Keratinocyte (primary cell): Measurements from ENCODE around the gene LGI4. TPM values are rescaled to one million over a fixed set of nuclear protein-coding genes. Genes with fewer than 3 reads are reported as not detected.

Experiments used
- DNase-seq: peaks from one replicate; pipeline ENCODE4 v3.0.0-alpha.2; 2011; ENCODE audit warnings: low read depth, missing footprints, low spot score
- FAIRE-seq: peaks from 2 replicates; lab custom pipeline; 2011; peaks lifted over from hg19 to GRCh38; lab: Jason Lieb, UNC
- H2AFZ ChIP-seq: 2 replicates; pipeline ENCODE4 v1.6.0; 2012; ENCODE audit warnings: low read length, control low read depth, inconsistent platforms; ENCODE audit not compliant: control insufficient read depth
- H3K27ac ChIP-seq: 2 replicates; pipeline ENCODE4 v1.5.1; 2011; ENCODE audit warnings: low read length; ENCODE audit not compliant: control insufficient read depth, insufficient read depth
- H3K27me3 ChIP-seq: 3 replicates; pipeline ENCODE4 v1.6.0; 2011; ENCODE audit warnings: low read length; ENCODE audit not compliant: control insufficient read depth, insufficient read depth; ENCODE audit errors: extremely low read depth
- H3K36me3 ChIP-seq, 2 experiments: 2 replicates in 1 of 2; 3 replicates in 1 of 2; pipeline ENCODE4 v1.5.1; 2011; ENCODE audit warnings: low read length in 2 of 2, mild to moderate bottlenecking in 1 of 2; ENCODE audit not compliant: control insufficient read depth in 2 of 2, insufficient read depth in 2 of 2; ENCODE audit errors: extremely low read depth in 1 of 2
- H3K4me1 ChIP-seq: 3 replicates; pipeline ENCODE4 v1.5.1; 2011; ENCODE audit warnings: low read length; ENCODE audit not compliant: control insufficient read depth, insufficient read depth; ENCODE audit errors: extremely low read depth
- H3K4me2 ChIP-seq: 3 replicates; pipeline ENCODE4 v1.6.0; 2011; ENCODE audit warnings: low read depth, low read length; ENCODE audit not compliant: control insufficient read depth, insufficient read depth; ENCODE audit errors: extremely low read depth
- H3K4me3 ChIP-seq, 3 experiments: fragments of 200-600 bp in 1 of 3; sonication (generic) in 1 of 3; 2 replicates in 2 of 3; 3 replicates in 1 of 3; pipeline ENCODE4 v1.5.1; 2011 to 2016; ENCODE audit warnings: low read length in 3 of 3, mild to moderate bottlenecking in 3 of 3, control low read depth in 2 of 3, inconsistent platforms in 1 of 3, low read depth in 1 of 3, mixed read lengths in 1 of 3, mixed run types in 1 of 3, moderate library complexity in 1 of 3; ENCODE audit not compliant: control insufficient read depth in 2 of 3, insufficient read depth in 2 of 3; ENCODE audit errors: extremely low read depth in 1 of 3
- H3K79me2 ChIP-seq: 2 replicates; pipeline ENCODE4 v1.6.0; 2012; ENCODE audit warnings: low read length; ENCODE audit not compliant: control insufficient read depth, insufficient read depth
- H3K9ac ChIP-seq: 3 replicates; pipeline ENCODE4 v1.6.0; 2011; ENCODE audit warnings: low read length; ENCODE audit not compliant: control insufficient read depth, insufficient read depth; ENCODE audit errors: extremely low read depth
- H3K9me1 ChIP-seq: 3 replicates; pipeline ENCODE4 v1.6.0; 2011; ENCODE audit warnings: low read length; ENCODE audit not compliant: control insufficient read depth, insufficient read depth; ENCODE audit errors: extremely low read depth
- H3K9me3 ChIP-seq: 2 replicates; pipeline ENCODE4 v1.5.1; 2012; ENCODE audit warnings: low read depth, low read length; ENCODE audit not compliant: control insufficient read depth
- H4K20me1 ChIP-seq: 3 replicates; pipeline ENCODE4 v1.6.0; 2011; ENCODE audit warnings: low read length; ENCODE audit not compliant: control insufficient read depth, insufficient read depth; ENCODE audit errors: extremely low read depth
- EZH2 ChIP-seq: IDR thresholded peaks from one replicate; pipeline ENCODE4 v1.6.1; 2012; ENCODE audit warnings: inconsistent platforms, mild to moderate bottlenecking, low read length, moderate library complexity
- dilution Hi-C: fragments of 300-500 bp; cut with MboI; formaldehyde crosslinking; loops from one replicate; pipeline ENCODE4 v1.7.0; 2020; ENCODE audit warnings: low sequenced_read_pairs; ENCODE audit not compliant: extremely low pct_ligation_motif_present
- polyA plus RNA-seq, 5 experiments: library from polyadenylated mRNA; depleted of rRNA in 3 of 5; stranded (reverse) in 3 of 5; stranded (forward) in 1 of 5; unstranded in 1 of 5; fragments of >200 nt; gene quantifications; 1 replicate in 1 of 5; 2 replicates in 3 of 5; 3 replicates in 1 of 5; pipeline versions ENCODE4 v1.2.1 to v1.2.3, GENCODE V29; 2011 to 2012; ENCODE audit warnings: missing spikeins in 2 of 5, low read depth in 1 of 5, low replicate concordance in 1 of 5
- TF ChIP-seq, protein P1 (sequence below), 3 experiments: IDR thresholded peaks in 1 of 3; conservative IDR thresholded peaks in 1 of 3; optimal IDR thresholded peaks in 1 of 3; 2 replicates in 2 of 3; 3 replicates in 1 of 3; pipeline versions ENCODE3 to v1.5.1; 2011; ENCODE audit warnings: low read length in 3 of 3, mild to moderate bottlenecking in 3 of 3, moderate library complexity in 2 of 3, control low read depth in 1 of 3, inconsistent platforms in 1 of 3; ENCODE audit not compliant: insufficient read depth in 2 of 3; ENCODE audit errors: extremely low read depth in 1 of 3

The LGI4 gene
- polyA plus RNA-seq, 1 donor (not counting 4 experiments of a cell fraction or from before 2014, with no cell fraction given): 0.01 TPM

GRCh38 chr19:35109395-35110112 is 25.3 kb downstream of the LGI4 start:
- Histone ChIP-seq H3K4me3 (peak overlapping the region in 2 of 3 experiments; percentile 18 to 19), H3K4me2 (peak overlapping the region; percentile 69), H3K36me3 (no peaks in the 10 kb centered on the region), H3K27ac (peak overlapping the region; percentile 63), H3K79me2 (no peaks in the 10 kb centered on the region), H3K9ac (peak overlapping the region; percentile 47), H3K4me1 (peaks cover 40% of the 10 kb centered on the region), H3K27me3 (no peaks in the 10 kb centered on the region), H3K9me1 (no peaks in the 10 kb centered on the region), H4K20me1 (no peaks in the 10 kb centered on the region), H3K9me3 (no peaks in the 10 kb centered on the region), H2AFZ (peak overlapping the region; percentile 74)
- FAIRE-seq (peak; percentile 86), DNase-seq (no peak)
- dilution Hi-C loops: no loop called here
- no peak for TF ChIP-seq EZH2
- TF ChIP-seq, protein P1, sequence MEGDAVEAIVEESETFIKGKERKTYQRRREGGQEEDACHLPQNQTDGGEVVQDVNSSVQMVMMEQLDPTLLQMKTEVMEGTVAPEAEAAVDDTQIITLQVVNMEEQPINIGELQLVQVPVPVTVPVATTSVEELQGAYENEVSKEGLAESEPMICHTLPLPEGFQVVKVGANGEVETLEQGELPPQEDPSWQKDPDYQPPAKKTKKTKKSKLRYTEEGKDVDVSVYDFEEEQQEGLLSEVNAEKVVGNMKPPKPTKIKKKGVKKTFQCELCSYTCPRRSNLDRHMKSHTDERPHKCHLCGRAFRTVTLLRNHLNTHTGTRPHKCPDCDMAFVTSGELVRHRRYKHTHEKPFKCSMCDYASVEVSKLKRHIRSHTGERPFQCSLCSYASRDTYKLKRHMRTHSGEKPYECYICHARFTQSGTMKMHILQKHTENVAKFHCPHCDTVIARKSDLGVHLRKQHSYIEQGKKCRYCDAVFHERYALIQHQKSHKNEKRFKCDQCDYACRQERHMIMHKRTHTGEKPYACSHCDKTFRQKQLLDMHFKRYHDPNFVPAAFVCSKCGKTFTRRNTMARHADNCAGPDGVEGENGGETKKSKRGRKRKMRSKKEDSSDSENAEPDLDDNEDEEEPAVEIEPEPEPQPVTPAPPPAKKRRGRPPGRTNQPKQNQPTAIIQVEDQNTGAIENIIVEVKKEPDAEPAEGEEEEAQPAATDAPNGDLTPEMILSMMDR (optimal IDR thresholded peaks at IDR 0.05 in 1 of 3, IDR thresholded peaks at IDR 0.05 in 1 of 3, conservative IDR thresholded peaks at IDR 0.05 in 1 of 3; ENCODE audit: extremely low read depth in 1 of 3, insufficient read depth in 2 of 3, low read length in 3 of 3): peak in 2 of 3 experiments; percentile 3 to 15

GRCh38 chr19:35108730-35109129 is 26.1 kb downstream of the LGI4 start:
- no peaks in the 10 kb centered on the region for H3K79me2 ChIP-seq
- FAIRE-seq: no peak
- no peak overlapping the region for H3K9ac ChIP-seq
- H3K4me2 ChIP-seq: peak overlapping the region; percentile 10
- no peak for DNase-seq
- dilution Hi-C loops: no loop called here
- no peaks in the 10 kb centered on the region for H3K36me3 ChIP-seq
- H3K27ac ChIP-seq: peak overlapping the region; percentile 43
- H3K4me3 ChIP-seq: no peak overlapping the region
- H3K9me3 ChIP-seq: no peaks in the 10 kb centered on the region
- no peak overlapping the region for H2AFZ ChIP-seq
- H3K9me1 ChIP-seq: no peaks in the 10 kb centered on the region
- no peaks in the 10 kb centered on the region for H3K27me3 ChIP-seq
- no peaks in the 10 kb centered on the region for H4K20me1 ChIP-seq
- TF ChIP-seq, protein P1 (optimal IDR thresholded peaks at IDR 0.05 in 1 of 3, IDR thresholded peaks at IDR 0.05 in 1 of 3, conservative IDR thresholded peaks at IDR 0.05 in 1 of 3; ENCODE audit: extremely low read depth in 1 of 3, insufficient read depth in 2 of 3, low read length in 3 of 3): no peak
- TF ChIP-seq EZH2: no peak
- H3K4me1 ChIP-seq: peaks cover 36% of the 10 kb centered on the region
